DMS153 treated with DMSO at 0.1 percent for 48 hours (cell line): ENCODE measurements around the gene DTWD2.
"Not testable (repeated sequence)": the region's sequence is repeated elsewhere in the genome, so short reads cannot be mapped to it uniquely, and the experiment has no call there.

Experiments
- DNase-seq: peaks from one replicate; lab custom pipeline; 2025; ENCODE audit not compliant: unreplicated experiment; lab: John Stamatoyannopoulos, UW

DTWD2 gene

GRCh38 chr5:118952992-118953651 is 35.2 kb downstream of the DTWD2 start:
- no peak for DNase-seq

GRCh38 chr5:118952306-118952705 is 36.0 kb downstream of the DTWD2 start:
- DNase-seq = not testable (repeated sequence)

- DNase-seq = not testable (repeated sequence)
These were observed 38.0 kb downstream of the DTWD2 start for GRCh38 chr5:118950354-118950753.

GRCh38 chr5:118946138-118946800 is 42.1 kb downstream of the DTWD2 start:
- no peak for DNase-seq

- DNase-seq = no peak
These were observed 50.8 kb downstream of the DTWD2 start for GRCh38 chr5:118937393-118938061.

- DNase-seq = no peak
These were observed 54.6 kb downstream of the DTWD2 start for GRCh38 chr5:118933703-118934102.

- DNase-seq = no peak
These were observed 56.8 kb downstream of the DTWD2 start for GRCh38 chr5:118931564-118931963.

- no peak for DNase-seq
These were observed 64.3 kb downstream of the DTWD2 start for GRCh38 chr5:118924006-118924389.

GRCh38 chr5:118923295-118924005 is 64.9 kb downstream of the DTWD2 start:
- no peak for DNase-seq

- no peak for DNase-seq
These were observed 66.5 kb downstream of the DTWD2 start for GRCh38 chr5:118921866-118922265.

GRCh38 chr5:118919016-118919415 is 69.3 kb downstream of the DTWD2 start:
- no peak for DNase-seq

GRCh38 chr5:118918232-118918631 is 70.1 kb downstream of the DTWD2 start:
- no peak for DNase-seq

GRCh38 chr5:118907536-118907935 is 80.8 kb downstream of the DTWD2 start:
- not testable (repeated sequence) for DNase-seq

- DNase-seq = no peak
These were observed 81.4 kb downstream of the DTWD2 start for GRCh38 chr5:118906947-118907346.

- DNase-seq = no peak
These were observed 83.2 kb downstream of the DTWD2 start for GRCh38 chr5:118905196-118905595.

GRCh38 chr5:118902656-118903438 is 85.5 kb downstream of the DTWD2 start:
- no peak for DNase-seq

GRCh38 chr5:118894709-118895108 is 93.6 kb downstream of the DTWD2 start:
- DNase-seq = no peak

GRCh38 chr5:118891252-118891651 is 97.1 kb downstream of the DTWD2 start:
- DNase-seq = no peak

- no peak for DNase-seq
These were observed 99.2 kb downstream of the DTWD2 start for GRCh38 chr5:118889165-118889564.

- DNase-seq = no peak
These were observed 99.8 kb downstream of the DTWD2 start for GRCh38 chr5:118888556-118888955.

- DNase-seq = no peak
These were observed 105.0 kb downstream of the DTWD2 start for GRCh38 chr5:118883362-118883761.
